GM12878 (cell line): Measurements from ENCODE around the gene LRCH2. TPM values are rescaled to one million over a fixed set of nuclear protein-coding genes. Genes with fewer than 3 reads are reported as not detected.

Experiments used
- ATAC-seq: fragments of 200-7000 bp; cut with Tn5 transposase; 3 replicates; pipeline ENCODE4 v1.9.1; 2020; ENCODE audit warnings: mild to moderate bottlenecking, moderate library complexity
- BruUV-seq: library from RNA; stranded (reverse); fragments of 400-500 nt; replicated peaks from 2 replicates; lab custom pipeline; 2021; lab: Mats Ljungman, UMichigan
- CTCF ChIA-PET: fragments of 300-600 bp; sonication (Branson Sonifier 250); formaldehyde crosslinking; extraction: SDS; loops from one replicate; lab custom pipeline; 2021; ENCODE audit warnings: inconsistent platforms; lab: Yijun Ruan, JAX
- POLR2A ChIA-PET: fragments of 350-600 bp; formaldehyde crosslinking; extraction: SDS; loops from one replicate; lab custom pipeline; 2021; ENCODE audit warnings: inconsistent platforms; lab: Charles Lee
- RAD21 ChIA-PET: fragments of 300-600 bp; sonication (Branson Sonifier 250); formaldehyde crosslinking; loops from one replicate; lab custom pipeline; 2023; ENCODE audit warnings: antibody characterized with exemption; ENCODE audit not compliant: unreplicated experiment; lab: Charles Lee
- SMC1A ChIA-PET: fragments of 300-600 bp; sonication (Branson Sonifier 250); formaldehyde crosslinking; loops from one replicate; lab custom pipeline; 2023; ENCODE audit not compliant: unreplicated experiment, uncharacterized antibody; lab: Charles Lee
- DNase-seq: peaks from one replicate; pipeline ENCODE4 v3.0.0-alpha.2; 2011; ENCODE audit warnings: low read depth, low spot score
- FAIRE-seq: peaks from 3 replicates; lab custom pipeline; 2011; peaks lifted over from hg19 to GRCh38; lab: Jason Lieb, UNC
- H2AFZ ChIP-seq: 2 replicates; pipeline ENCODE4 v1.6.0; 2011; ENCODE audit warnings: low read depth, low read length, control low read depth; ENCODE audit not compliant: control insufficient read depth
- H3K27ac ChIP-seq: 2 replicates; pipeline ENCODE4 v1.5.1; 2011; ENCODE audit warnings: control low read depth; ENCODE audit not compliant: control insufficient read depth, insufficient read depth
- H3K27me3 ChIP-seq, 2 experiments: replicated peaks in 1 of 2; 2 replicates each; pipeline versions ENCODE4 v1.6.0 to v1.6.1; 2011; ENCODE audit warnings: low read length in 1 of 2; ENCODE audit not compliant: control insufficient read depth in 2 of 2, insufficient read depth in 2 of 2
- H3K36me3 ChIP-seq, 2 experiments: 2 replicates each; pipeline ENCODE4 v1.5.1; 2011; ENCODE audit warnings: low read length in 1 of 2; ENCODE audit not compliant: control insufficient read depth in 2 of 2, insufficient read depth in 2 of 2
- H3K4me1 ChIP-seq: 2 replicates; pipeline ENCODE4 v1.6.1; 2011; ENCODE audit warnings: mild to moderate bottlenecking, low read length, moderate library complexity, mixed read lengths; ENCODE audit not compliant: control insufficient read depth, insufficient read depth
- H3K4me2 ChIP-seq: 2 replicates; pipeline ENCODE4 v1.6.0; 2011; ENCODE audit warnings: control low read depth; ENCODE audit not compliant: control insufficient read depth, insufficient read depth
- H3K4me3 ChIP-seq: fragments of 200-600 bp; sonication (generic); 2 replicates; pipeline ENCODE4 v1.5.1; 2016
- H3K79me2 ChIP-seq: 2 replicates; pipeline ENCODE4 v1.6.0; 2011; ENCODE audit warnings: low read length; ENCODE audit not compliant: control insufficient read depth, insufficient read depth
- H3K9ac ChIP-seq: 2 replicates; pipeline ENCODE4 v1.8.0; 2011; ENCODE audit warnings: low read length, control low read depth, mixed read lengths; ENCODE audit not compliant: control insufficient read depth, insufficient read depth
- H3K9me3 ChIP-seq: replicated peaks from 3 replicates; pipeline ENCODE4 v1.5.1; 2011; ENCODE audit warnings: mild to moderate bottlenecking, low read length; ENCODE audit not compliant: control insufficient read depth, insufficient read depth
- H4K20me1 ChIP-seq: 2 replicates; pipeline ENCODE4 v1.6.0; 2011; ENCODE audit not compliant: control insufficient read depth, insufficient read depth
- BMI1 ChIP-seq: fragments of 450-650 bp; IDR thresholded peaks from 2 replicates; pipeline ENCODE4 v1.6.1; 2016; ENCODE audit warnings: mild to moderate bottlenecking, moderate library complexity, borderline replicate concordance
- HCFC1 ChIP-seq: fragments of 150-350 bp; IDR thresholded peaks from 2 replicates; pipeline ENCODE4 v1.6.1; 2014; ENCODE audit warnings: low read length
- NFIC ChIP-seq: IDR thresholded peaks from 2 replicates; pipeline ENCODE4 v1.6.1; 2012; ENCODE audit warnings: low read depth, mild to moderate bottlenecking, inconsistent platforms, low read length, moderate library complexity
- NR2F1 ChIP-seq: fragments of 450-650 bp; conservative IDR thresholded peaks from 2 replicates; pipeline ENCODE4 v1.6.1; 2017; ENCODE audit warnings: mild to moderate bottlenecking
- RAD51 ChIP-seq: fragments of 450-650 bp; IDR thresholded peaks from 2 replicates; pipeline ENCODE4 v1.6.1; 2016; ENCODE audit warnings: moderate library complexity, mild to moderate bottlenecking, inconsistent platforms
- RELA ChIP-seq: fragments of 450-650 bp; IDR thresholded peaks from 2 replicates; pipeline ENCODE4 v1.8.0; 2014; ENCODE audit warnings: borderline replicate concordance; ENCODE audit not compliant: partially characterized antibody
- SMAD5 ChIP-seq: IDR thresholded peaks from 2 replicates; pipeline ENCODE4 v1.6.1; 2016; ENCODE audit warnings: antibody characterized with exemption, low read depth
- TAF1 ChIP-seq: IDR thresholded peaks from 2 replicates; pipeline ENCODE4 v1.6.1; 2011; ENCODE audit warnings: mild to moderate bottlenecking, low read depth, low read length, borderline replicate concordance
- WRNIP1 ChIP-seq: IDR thresholded peaks from 2 replicates; pipeline ENCODE4 v1.6.1; 2011; ENCODE audit warnings: low read depth, low read length, improper control_type of control experiment, borderline replicate concordance
- WGBS: methylation state at CpG from one replicate; pipeline ENCODE4 v1.1.6; 2016; ENCODE audit warnings: low lambda C conversion rate; ENCODE audit not compliant: insufficient replicate concordance, insufficient coverage; ENCODE audit errors: missing lambda C conversion rate; 5-methylcytosine and 5-hydroxymethylcytosine counted together
- in situ Hi-C: fragments of 300-500 bp; cut with MboI; formaldehyde crosslinking; loops from 9 replicates; pipeline ENCODE4 v1.14.3; 2018; ENCODE audit warnings: mixed read lengths
- intact Hi-C: fragments of 100-400 bp; cut with micrococcal nuclease; formaldehyde crosslinking; loops from one replicate; pipeline ENCODE4 v1.14.2; 2022; ENCODE audit not compliant: unreplicated experiment
- polyA plus RNA-seq, 11 experiments: library from polyadenylated mRNA; depleted of rRNA in 4 of 11; unstranded in 6 of 11; stranded (reverse) in 5 of 11; fragments of >200 nt; fragmentation: Nextera tagmentation in 4 of 11; fragmentation: Illumina TruSeq in 1 of 11; extraction: Ambion mirVana in 4 of 11; extraction: Trizol in 1 of 11; gene quantifications; 1 replicate in 1 of 11; 2 replicates in 10 of 11; pipeline versions ENCODE4 v1.2.1 to v1.2.3, GENCODE V29; 2011 to 2016; ENCODE audit warnings: inconsistent platforms in 2 of 11, missing spikeins in 2 of 11, low read depth in 1 of 11
- small RNA-seq: library from RNA; depleted of rRNA; stranded (forward); fragments of <200 nt; gene quantifications from one replicate; pipeline ENCODE3, GENCODE V24; 2014
- total RNA-seq, 4 experiments: library from RNA; depleted of rRNA in 3 of 4; stranded (reverse); fragments of >200 nt in 3 of 4; fragmentation: Illumina TruSeq in 1 of 4; extraction: Trizol in 1 of 4; gene quantifications; 2 replicates each; pipeline versions ENCODE4 v1.2.1 to v1.2.3, GENCODE V29; 2013 to 2021

Gene LRCH2
- total and polyA plus RNA-seq, 10 of the 15 experiments (the other 5 are each of a cell fraction or from before 2014, with no cell fraction given), result 0.01 to 0.10 (median 0.03) TPM; not detected in 7

GRCh38 chrX:115067812-115068211 is 166.1 kb downstream of the LRCH2 start:
- no peak for ATAC-seq
- BruUV-seq, result no TSS peak
- SMC1A ChIA-PET, result no interaction called here
- no peak for TF ChIP-seq SMAD5
- TF ChIP-seq, all 136 proteins: peak for 0
- no peaks in the 10 kb centered on the region for H3K4me1 ChIP-seq
- in situ Hi-C loops (no loop called here), intact Hi-C loops (no loop called here)
- H4K20me1 ChIP-seq, result no peaks in the 10 kb centered on the region
- WGBS, result 0% methylated on average over 2 of the region's 2 CpGs
- DNase-seq, result no peak
- ChIA-PET POLR2A (interaction anchor here (0.6 kb wide), 1 partner anchor 31 kb away, joined by 3 read pairs; no protein-coding TSS in a partner anchor), RAD21 (no interaction called here), CTCF (no interaction called here)
- no peaks in the 10 kb centered on the region for H3K79me2 ChIP-seq
- H3K36me3 ChIP-seq, result no peaks in the 10 kb centered on the region
- H3K4me2 ChIP-seq, result no peak overlapping the region
- H3K27ac ChIP-seq, result no peak overlapping the region
- no peak for FAIRE-seq
- no peaks in the 10 kb centered on the region for H3K27me3 ChIP-seq
- no peaks in the 10 kb centered on the region; the same call in 1 of the 3 replicates for H3K9me3 ChIP-seq
- no peak overlapping the region for H2AFZ ChIP-seq
- no peak overlapping the region for H3K9ac ChIP-seq
- no peak overlapping the region for H3K4me3 ChIP-seq

- RAD21 ChIA-PET, result no interaction called here
- Histone ChIP-seq H3K9ac (no peak overlapping the region), H3K27ac (no peak overlapping the region), H3K36me3 (no peaks in the 10 kb centered on the region), H3K4me3 (no peak overlapping the region), H3K79me2 (no peaks in the 10 kb centered on the region), H2AFZ (no peak overlapping the region), H3K4me1 (no peaks in the 10 kb centered on the region), H3K4me2 (no peak overlapping the region), H3K9me3 (no peaks in the 10 kb centered on the region; the same call in 1 of the 3 replicates), H4K20me1 (no peaks in the 10 kb centered on the region), H3K27me3 (no peaks in the 10 kb centered on the region)
- CTCF ChIA-PET, result no interaction called here
- intact Hi-C loops, result no loop called here
- POLR2A ChIA-PET, result no interaction called here
- DNase-seq (no peak), ATAC-seq (no peak), FAIRE-seq (no peak)
- SMC1A ChIA-PET, result no interaction called here
- BruUV-seq, result no TSS peak
- TF ChIP-seq TAF1 (no peak), NR2F1 (no peak), HCFC1 (no peak), RAD51 (no peak), WRNIP1 (no peak), NFIC (no peak), RELA (no peak), BMI1 (no peak)
- in situ Hi-C loops, result no loop called here
Measured at GRCh38 chrX:115065304-115065703, 168.6 kb downstream of the LRCH2 start.

Small RNA genes lying within 50 kb of the gene (small RNA-seq; reads per million reads assigned to genes)
- gene RF00019 (not detected), gene SNORA35B (not detected)

Other genes with a start within 250 kb of the LRCH2 start
- not detected in 2 replicates for gene IL13RA2, start 216.5 kb downstream of the LRCH2 start, total RNA-seq (2014; rRNA removed)
- gene IL13RA2, start 216.5 kb downstream of the LRCH2 start, total RNA-seq (2014; rRNA removed; fragmentation: Illumina TruSeq; extraction: Trizol), result 0.18 TPM in 1 of 2 replicates, not detected in the other
- gene IL13RA2, start 216.5 kb downstream of the LRCH2 start, total RNA-seq (2021), result not detected in 2 replicates
- gene IL13RA2, start 216.5 kb downstream of the LRCH2 start, polyA plus RNA-seq (2011; rRNA removed), result 0.08 TPM in 1 of 2 replicates, not detected in the other
- gene IL13RA2, start 216.5 kb downstream of the LRCH2 start, polyA plus RNA-seq (2014; fragmentation: Illumina TruSeq; extraction: Trizol), result not detected in 2 replicates
- gene IL13RA2, start 216.5 kb downstream of the LRCH2 start, polyA plus RNA-seq (2014; fragmentation: Nextera tagmentation; extraction: Ambion mirVana), result not detected
- not detected in 2 replicates for gene IL13RA2, start 216.5 kb downstream of the LRCH2 start, polyA plus RNA-seq (2014; rRNA removed)
- gene IL13RA2, start 216.5 kb downstream of the LRCH2 start, polyA plus RNA-seq (2016; fragmentation: Nextera tagmentation; extraction: Ambion mirVana), result not detected
- gene RBMXL3, start 44.7 kb downstream of the LRCH2 start, total RNA-seq (2014; rRNA removed), result not detected in 2 replicates
- not detected in 2 replicates for gene RBMXL3, start 44.7 kb downstream of the LRCH2 start, total RNA-seq (2014; rRNA removed; fragmentation: Illumina TruSeq; extraction: Trizol)
- not detected in 2 replicates for gene RBMXL3, start 44.7 kb downstream of the LRCH2 start, total RNA-seq (2021)
- gene RBMXL3, start 44.7 kb downstream of the LRCH2 start, polyA plus RNA-seq (2011; rRNA removed), result not detected in 2 replicates
- gene RBMXL3, start 44.7 kb downstream of the LRCH2 start, polyA plus RNA-seq (2014; fragmentation: Illumina TruSeq; extraction: Trizol), result not detected in 2 replicates
- not detected for gene RBMXL3, start 44.7 kb downstream of the LRCH2 start, polyA plus RNA-seq (2014; fragmentation: Nextera tagmentation; extraction: Ambion mirVana)
- not detected in 2 replicates for gene RBMXL3, start 44.7 kb downstream of the LRCH2 start, polyA plus RNA-seq (2014; rRNA removed)
- not detected for gene RBMXL3, start 44.7 kb downstream of the LRCH2 start, polyA plus RNA-seq (2016; fragmentation: Nextera tagmentation; extraction: Ambion mirVana)
- not detected in 2 replicates for gene LUZP4, start 55.6 kb upstream of the LRCH2 start, total RNA-seq (2014; rRNA removed)
- not detected in 2 replicates for gene LUZP4, start 55.6 kb upstream of the LRCH2 start, total RNA-seq (2014; rRNA removed; fragmentation: Illumina TruSeq; extraction: Trizol)
- not detected in 2 replicates for gene LUZP4, start 55.6 kb upstream of the LRCH2 start, total RNA-seq (2021)
- not detected in 2 replicates for gene LUZP4, start 55.6 kb upstream of the LRCH2 start, polyA plus RNA-seq (2011; rRNA removed)
- not detected in 2 replicates for gene LUZP4, start 55.6 kb upstream of the LRCH2 start, polyA plus RNA-seq (2014; fragmentation: Illumina TruSeq; extraction: Trizol)
- not detected for gene LUZP4, start 55.6 kb upstream of the LRCH2 start, polyA plus RNA-seq (2014; fragmentation: Nextera tagmentation; extraction: Ambion mirVana)
- not detected in 2 replicates for gene LUZP4, start 55.6 kb upstream of the LRCH2 start, polyA plus RNA-seq (2014; rRNA removed)
- gene LUZP4, start 55.6 kb upstream of the LRCH2 start, polyA plus RNA-seq (2016; fragmentation: Nextera tagmentation; extraction: Ambion mirVana), result not detected